Measurements from ENCODE around the gene ZKSCAN7. TPM values are rescaled to one million over a fixed set of nuclear protein-coding genes. Genes with fewer than 3 reads are reported as not detected.
"Not testable (repeated sequence)": the region's sequence is repeated elsewhere in the genome, so short reads cannot be mapped to it uniquely, and the experiment has no call there.

ZKSCAN7 gene
- total RNA-seq, 1 donor from 2014 or later: 0.80 TPM

DNA sequence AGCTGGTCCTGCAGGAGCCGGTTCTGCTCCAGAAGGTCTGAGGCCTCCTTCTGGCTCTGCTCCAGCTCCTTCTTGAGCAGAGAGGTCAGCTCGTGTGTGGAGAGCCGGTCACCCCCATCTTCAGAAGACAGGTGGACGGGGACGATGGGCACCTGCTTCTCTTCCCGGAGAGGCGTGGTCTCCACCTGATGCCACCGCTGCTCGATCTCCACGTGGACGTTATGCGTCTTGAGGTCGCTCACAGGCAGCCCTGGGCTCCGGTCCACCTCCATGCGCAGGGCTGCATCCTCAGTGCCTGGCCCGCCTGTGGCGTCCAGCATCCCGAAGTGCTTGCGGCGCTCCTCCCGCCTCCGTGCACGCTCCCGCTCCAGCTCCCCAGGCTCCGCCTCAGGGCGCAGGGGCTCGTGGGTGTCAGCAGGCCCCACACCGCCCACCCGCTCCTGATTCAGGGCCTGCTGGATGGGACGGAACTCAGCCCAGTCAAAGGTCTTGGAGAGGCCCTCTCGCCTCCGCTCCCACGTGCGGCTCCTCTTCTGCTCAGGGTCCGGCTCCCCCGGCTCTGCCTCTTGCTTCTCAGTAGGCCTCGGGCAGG, 24.0 kb downstream of the ZKSCAN7 start:
- intact Hi-C loops (cut with micrococcal nuclease); H3K27ac Mint-ChIP-seq; H3K27me3 Mint-ChIP-seq (ENCODE audit: insufficient read depth); DNase-seq (ENCODE audit: low spot score); H3K4me3 Mint-ChIP-seq; H3K4me1 Mint-ChIP-seq (ENCODE audit: low read depth); H3K36me3 Mint-ChIP-seq (ENCODE audit: low read depth): not testable (repeated sequence)
- H3K9me3 Mint-ChIP-seq: peaks cover 32% of the 10 kb centered on the region

DNA sequence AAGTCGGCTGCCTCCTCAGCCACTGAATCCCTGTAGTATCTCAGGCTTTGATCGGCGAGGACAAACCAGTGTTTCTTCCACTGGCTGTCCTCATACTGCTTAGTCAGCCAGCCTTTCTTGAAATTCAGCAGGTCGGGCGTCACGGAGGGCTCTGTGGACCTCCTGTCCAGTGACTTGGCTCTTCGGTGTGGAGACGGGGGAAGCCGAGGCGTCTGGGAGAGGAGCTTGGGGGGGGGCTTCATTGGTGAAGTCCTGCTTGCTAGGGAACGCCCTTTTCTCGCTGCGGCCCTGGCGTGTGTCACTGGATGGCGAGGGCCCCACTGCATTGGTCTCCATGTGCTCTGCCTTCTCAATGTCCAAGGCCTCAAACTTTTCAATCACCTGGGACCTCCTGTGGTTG, 24.8 kb downstream of the ZKSCAN7 start:
- not testable (repeated sequence) for DNase-seq (ENCODE audit: low spot score); H3K4me1 Mint-ChIP-seq (ENCODE audit: low read depth); H3K4me3 Mint-ChIP-seq; H3K27ac Mint-ChIP-seq; H3K36me3 Mint-ChIP-seq (ENCODE audit: low read depth)
- peaks cover 11% of the 10 kb centered on the region for H3K27me3 Mint-ChIP-seq (ENCODE audit: insufficient read depth)
- intact Hi-C loops (cut with micrococcal nuclease): loop anchor here (10.0 kb wide), 1 partner anchor 135 kb away; the partner anchor contains the start of gene ZNF502
- H3K9me3 Mint-ChIP-seq: peaks cover 28% of the 10 kb centered on the region

DNA sequence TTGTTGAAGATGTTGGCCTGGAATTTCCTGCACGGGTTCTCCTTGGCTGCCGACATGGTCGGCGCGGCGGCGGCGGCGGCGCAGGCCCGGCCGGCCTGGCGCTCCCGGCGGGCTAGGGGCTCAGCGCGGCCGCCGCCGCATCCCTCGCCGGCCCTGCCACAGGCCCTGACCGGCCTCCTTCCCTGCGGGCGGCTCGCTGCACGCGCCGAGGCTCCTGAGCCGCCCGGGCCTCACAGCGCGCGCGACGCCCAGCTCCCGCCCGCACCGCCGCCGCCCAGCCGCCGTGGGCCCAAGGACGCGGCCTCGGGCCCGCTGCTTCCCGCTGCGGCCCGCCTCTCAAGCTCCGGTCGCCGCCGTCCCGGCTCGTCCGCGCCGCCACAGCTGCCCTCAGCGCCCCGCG, 26.0 kb downstream of the ZKSCAN7 start:
- not testable (repeated sequence) for H3K36me3 Mint-ChIP-seq (ENCODE audit: low read depth); H3K4me1 Mint-ChIP-seq (ENCODE audit: low read depth); H3K27ac Mint-ChIP-seq; H3K4me3 Mint-ChIP-seq; DNase-seq (ENCODE audit: low spot score)
- intact Hi-C loops (cut with micrococcal nuclease): loop anchor here (10.0 kb wide), 1 partner anchor 134 kb away; the partner anchor contains the start of gene ZNF502
- peaks cover 16% of the 10 kb centered on the region for H3K27me3 Mint-ChIP-seq (ENCODE audit: insufficient read depth)
- H3K9me3 Mint-ChIP-seq: peaks cover 26% of the 10 kb centered on the region

DNA sequence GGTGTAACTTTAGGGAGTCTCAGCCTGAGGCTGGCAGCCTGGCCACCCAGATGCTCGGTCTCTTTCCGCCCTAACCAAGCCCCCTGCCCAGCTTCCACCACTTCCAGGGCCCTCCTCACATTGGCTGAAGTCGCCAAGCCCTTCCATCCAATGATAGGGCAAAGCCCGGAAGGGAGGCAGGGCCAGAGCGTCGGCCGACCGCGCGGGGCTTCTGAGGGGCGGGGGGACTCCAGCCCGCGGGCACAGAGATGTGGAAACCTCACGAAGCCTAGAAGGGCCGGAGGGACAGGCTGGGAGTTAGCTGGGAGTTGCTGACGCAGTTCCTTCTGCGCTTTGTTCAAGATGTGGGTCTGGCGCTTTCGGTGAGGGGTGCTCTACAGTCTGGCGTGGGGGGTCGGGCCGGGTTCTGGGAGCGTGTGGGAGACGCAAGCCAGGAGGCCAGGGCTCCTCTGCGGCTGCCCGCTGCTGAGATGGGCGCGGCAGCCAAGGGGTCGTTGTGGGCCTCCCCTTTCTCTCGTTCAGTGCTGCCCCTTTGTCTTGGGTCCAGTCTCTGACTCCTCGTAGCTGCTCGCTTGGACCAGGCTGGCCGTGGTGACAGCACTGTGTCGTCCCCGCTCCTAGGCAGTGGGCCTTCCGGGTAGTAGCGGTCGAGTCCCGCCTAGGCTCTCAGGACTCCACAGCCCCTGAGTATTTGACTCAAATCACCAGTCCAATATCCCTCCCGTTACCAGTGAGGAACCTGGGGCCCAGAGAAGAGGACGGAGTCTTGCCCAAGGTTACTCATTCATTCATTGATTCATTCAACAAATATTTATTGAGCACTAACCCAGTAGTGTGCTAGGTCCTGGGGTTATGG, 29.9 kb downstream of the ZKSCAN7 start, which contains the start of gene ZNF660:
TSS of gene ZNF660 (plus strand) at position 319 of the 856 bp plus-strand sequence. CDS start 9,230 bp downstream, outside the sequence.
- peaks cover 35% of the 10 kb centered on the region for H3K9me3 Mint-ChIP-seq
- no peaks in the 10 kb centered on the region for H3K4me1 Mint-ChIP-seq (ENCODE audit: low read depth)
- peaks cover 18% of the 10 kb centered on the region for H3K27me3 Mint-ChIP-seq (ENCODE audit: insufficient read depth)
- H3K27ac Mint-ChIP-seq: no peak within 1 kb of the TSS
- peak within 1 kb of the TSS; percentile 30 for H3K4me3 Mint-ChIP-seq
- H3K36me3 Mint-ChIP-seq (ENCODE audit: low read depth): peaks cover 11% of the 10 kb centered on the region
- intact Hi-C loops (cut with micrococcal nuclease): loop anchor here (10.0 kb wide), 1 partner anchor 130 kb away; the partner anchor contains the start of gene ZNF502
- no peak for DNase-seq (ENCODE audit: low spot score)

DNA sequence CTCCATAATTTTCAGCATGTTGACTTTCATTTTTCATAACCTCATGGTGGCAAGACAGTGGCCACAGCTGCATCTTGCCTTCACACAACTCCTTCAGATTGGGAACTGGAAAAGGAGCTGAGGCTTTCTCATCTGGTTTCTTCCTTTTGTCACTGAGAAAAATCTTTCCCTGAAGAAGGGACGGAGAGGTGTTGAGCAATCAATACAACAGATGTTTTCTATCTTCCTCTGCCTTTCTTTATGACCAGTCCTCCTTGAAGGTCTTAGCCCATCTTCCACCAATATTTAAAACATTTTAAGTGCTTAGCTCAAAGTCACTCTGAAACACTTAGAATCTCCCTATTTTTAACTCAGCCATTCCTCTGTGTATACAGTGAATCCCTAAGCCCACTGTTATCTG, 41.6 kb downstream of the ZKSCAN7 start:
- intact Hi-C loops (cut with micrococcal nuclease): no loop called here
- DNase-seq (ENCODE audit: low spot score): no peak
- Mint-ChIP-seq H3K27me3 (ENCODE audit: insufficient read depth) (no peaks in the 10 kb centered on the region), H3K36me3 (ENCODE audit: low read depth) (no peaks in the 10 kb centered on the region), H3K4me3 (no peak overlapping the region), H3K4me1 (ENCODE audit: low read depth) (no peaks in the 10 kb centered on the region), H3K9me3 (peaks cover 50% of the 10 kb centered on the region), H3K27ac (no peak overlapping the region)

DNA sequence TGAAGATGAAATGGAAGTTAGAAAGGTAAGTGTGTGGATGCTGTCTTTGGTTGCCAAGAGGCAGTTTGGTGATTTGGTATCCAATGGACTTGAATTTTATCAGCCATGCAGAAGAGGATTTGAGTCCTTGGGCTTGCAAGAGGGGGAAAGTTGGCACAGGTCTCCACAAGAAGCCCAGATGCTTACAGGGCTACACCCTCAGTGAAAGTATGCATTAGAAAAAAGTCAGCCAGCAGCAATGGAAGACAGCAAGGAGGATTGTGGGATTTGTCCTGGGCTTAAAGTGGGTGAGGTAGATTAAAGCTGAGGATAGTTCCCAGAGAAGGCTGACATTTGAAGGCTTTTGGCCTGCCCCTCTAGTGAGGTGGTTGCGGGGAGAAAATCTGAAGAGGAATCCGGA, 46.8 kb downstream of the ZKSCAN7 start:
- intact Hi-C loops (cut with micrococcal nuclease): no loop called here
- H3K4me3 Mint-ChIP-seq: no peak overlapping the region
- DNase-seq (ENCODE audit: low spot score): no peak

DNA sequence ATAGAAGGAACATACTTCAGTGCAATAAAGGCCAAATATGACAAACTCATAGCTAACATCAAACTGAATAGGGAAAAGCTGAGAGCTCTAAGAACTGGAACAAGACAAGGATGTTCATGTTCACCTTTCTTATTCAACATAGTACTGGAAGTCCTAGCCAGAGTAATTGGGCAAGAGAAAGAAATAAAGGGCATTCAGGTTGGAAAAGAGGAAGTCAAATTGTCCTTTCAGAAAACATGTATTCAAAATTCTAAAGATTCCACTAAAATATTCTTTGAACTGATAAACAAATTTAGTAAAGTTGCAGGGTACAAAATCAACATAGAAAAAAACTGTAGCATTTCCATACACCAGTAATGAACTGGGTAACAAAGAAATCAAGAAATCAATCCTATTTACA, 57.7 kb downstream of the ZKSCAN7 start:
- Mint-ChIP-seq H3K4me1 (ENCODE audit: low read depth) (no peaks in the 10 kb centered on the region), H3K36me3 (ENCODE audit: low read depth) (no peaks in the 10 kb centered on the region), H3K27me3 (ENCODE audit: insufficient read depth) (peaks cover 2% of the 10 kb centered on the region), H3K4me3 (no peak overlapping the region), H3K27ac (no peak overlapping the region), H3K9me3 (peaks cover 13% of the 10 kb centered on the region)
- DNase-seq (ENCODE audit: low spot score): no peak
- intact Hi-C loops (cut with micrococcal nuclease): no loop called here

More for the DNA sequence above, 46.8 kb downstream of the ZKSCAN7 start:
- no peak overlapping the region for H3K27ac Mint-ChIP-seq
- peaks cover 24% of the 10 kb centered on the region for H3K9me3 Mint-ChIP-seq
- H3K27me3 Mint-ChIP-seq (ENCODE audit: insufficient read depth): no peaks in the 10 kb centered on the region
- H3K36me3 Mint-ChIP-seq (ENCODE audit: low read depth): peaks cover 1% of the 10 kb centered on the region
- no peaks in the 10 kb centered on the region for H3K4me1 Mint-ChIP-seq (ENCODE audit: low read depth)

Other genes starting within 250 kb of the ZKSCAN7 start
- gene TCAIM, start 216.4 kb upstream of the ZKSCAN7 start, total RNA-seq: 13.6 and 14.4 TPM in 2 replicates
- gene ZNF445, start 77.5 kb upstream of the ZKSCAN7 start, total RNA-seq: 18.7 and 19.3 TPM in 2 replicates
- 0.21 TPM in 1 of 2 replicates, not detected in the other for gene ZNF660, start 29.8 kb downstream of the ZKSCAN7 start, total RNA-seq
- 11.6 and 12.0 TPM in 2 replicates for gene ZNF197, start 69.8 kb downstream of the ZKSCAN7 start, total RNA-seq
- gene ZNF35, start 93.5 kb downstream of the ZKSCAN7 start, total RNA-seq: 4.8 and 5.5 TPM in 2 replicates
- gene ZNF502, start 157.5 kb downstream of the ZKSCAN7 start, total RNA-seq: 0.54 and 0.73 TPM in 2 replicates
- gene ZNF501, start 174.4 kb downstream of the ZKSCAN7 start, total RNA-seq: 1.5 and 1.6 TPM in 2 replicates
- 39.2 and 40.4 TPM in 2 replicates for gene KIAA1143, start 206.4 kb downstream of the ZKSCAN7 start, total RNA-seq
- gene KIF15, start 206.6 kb downstream of the ZKSCAN7 start, total RNA-seq: 23.2 and 25.5 TPM in 2 replicates

All from activated T-helper 1 cell treated with anti-CD3 and anti-CD28 coated beads, Interleukin-12 subunit alpha, Interleukin-12 subunit beta, Interleukin-2, Interleukin-4 antibody, amounts not matched to agents 30 ng/mL and 10 ng/mL and 1 ng/mL, durations not matched to agents 14 hours and 24 hours and 36 hours (primary cell).